ENCODE measurements around the gene JAG1.
"Not testable (repeated sequence)": the region's sequence is repeated elsewhere in the genome, so short reads cannot be mapped to it uniquely, and the experiment has no call there.

Gene JAG1

DNA sequence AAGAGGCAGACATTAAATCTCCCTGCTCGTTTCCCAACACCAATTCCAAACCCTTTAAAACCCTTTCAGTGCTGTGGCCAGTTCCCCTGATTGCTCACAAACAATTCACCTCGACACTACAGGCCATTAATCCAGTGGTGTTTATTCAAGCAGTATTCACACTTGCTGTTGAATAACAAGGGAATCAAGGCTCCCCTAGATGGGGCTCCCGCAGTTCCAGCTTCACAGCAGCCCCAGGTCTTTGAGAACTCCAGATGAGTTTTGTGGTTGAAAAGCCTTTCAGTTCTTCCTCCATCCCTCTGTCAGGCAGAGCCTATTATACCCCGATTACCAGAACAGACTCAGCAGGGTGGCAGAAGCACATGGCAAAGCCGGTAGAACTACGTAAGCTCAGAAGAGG, 36.2 kb downstream of the JAG1 start:
- DNase-seq (ENCODE audit: low read depth, low spot score) = peak; percentile 51

DNA sequence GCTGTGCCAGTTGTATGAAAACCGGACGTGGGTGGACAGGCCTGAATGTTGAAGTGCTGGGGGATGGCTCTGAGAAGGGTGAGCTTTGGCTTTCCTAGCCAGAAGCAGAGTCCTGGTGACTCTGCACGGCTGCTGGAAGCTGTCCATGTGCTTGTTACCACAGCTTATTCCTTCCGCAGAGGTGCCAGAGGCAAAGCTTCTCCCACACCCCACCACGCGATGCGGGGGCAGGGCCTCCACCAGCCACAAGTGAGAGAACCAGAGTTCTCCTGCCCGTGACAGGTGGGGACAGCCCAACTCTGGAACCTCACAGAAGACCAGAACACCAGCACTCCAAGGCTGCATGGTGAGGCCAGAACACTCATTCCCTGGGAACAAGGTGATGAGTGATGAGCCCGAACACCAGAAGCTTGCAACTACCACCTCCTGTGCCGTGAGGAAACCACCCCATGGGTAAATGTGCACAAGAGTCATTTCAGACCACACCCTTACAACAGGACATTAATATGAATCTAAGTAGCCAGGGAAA, 36.7 kb downstream of the JAG1 start:
- DNase-seq (ENCODE audit: low read depth, low spot score) = peak; percentile 89

DNA sequence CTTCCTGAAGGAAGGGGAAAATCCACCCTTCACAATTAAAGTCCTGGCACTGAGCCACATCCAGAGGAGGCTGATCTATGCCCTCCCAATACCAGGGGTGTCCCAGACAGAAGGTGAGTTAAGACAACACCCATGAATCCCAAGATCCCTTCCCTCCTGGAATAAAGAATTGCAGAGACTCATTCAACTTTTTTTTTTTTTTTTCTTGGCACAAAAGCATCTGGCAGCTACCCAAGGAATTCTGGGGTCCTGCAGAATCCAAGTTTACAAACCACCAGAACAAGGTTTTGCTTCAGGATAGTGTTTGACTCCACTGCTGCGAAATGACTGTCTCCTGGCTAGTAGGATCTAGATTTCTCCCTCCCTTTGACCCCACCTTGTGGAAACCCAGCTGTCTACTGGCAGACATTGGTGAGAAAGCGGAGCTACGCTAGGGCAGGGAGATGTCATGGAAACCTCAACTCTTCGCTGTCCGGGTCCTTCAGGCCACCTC, 37.4 kb downstream of the JAG1 start:
- DNase-seq (ENCODE audit: low read depth, low spot score) = peak; percentile 85

DNA sequence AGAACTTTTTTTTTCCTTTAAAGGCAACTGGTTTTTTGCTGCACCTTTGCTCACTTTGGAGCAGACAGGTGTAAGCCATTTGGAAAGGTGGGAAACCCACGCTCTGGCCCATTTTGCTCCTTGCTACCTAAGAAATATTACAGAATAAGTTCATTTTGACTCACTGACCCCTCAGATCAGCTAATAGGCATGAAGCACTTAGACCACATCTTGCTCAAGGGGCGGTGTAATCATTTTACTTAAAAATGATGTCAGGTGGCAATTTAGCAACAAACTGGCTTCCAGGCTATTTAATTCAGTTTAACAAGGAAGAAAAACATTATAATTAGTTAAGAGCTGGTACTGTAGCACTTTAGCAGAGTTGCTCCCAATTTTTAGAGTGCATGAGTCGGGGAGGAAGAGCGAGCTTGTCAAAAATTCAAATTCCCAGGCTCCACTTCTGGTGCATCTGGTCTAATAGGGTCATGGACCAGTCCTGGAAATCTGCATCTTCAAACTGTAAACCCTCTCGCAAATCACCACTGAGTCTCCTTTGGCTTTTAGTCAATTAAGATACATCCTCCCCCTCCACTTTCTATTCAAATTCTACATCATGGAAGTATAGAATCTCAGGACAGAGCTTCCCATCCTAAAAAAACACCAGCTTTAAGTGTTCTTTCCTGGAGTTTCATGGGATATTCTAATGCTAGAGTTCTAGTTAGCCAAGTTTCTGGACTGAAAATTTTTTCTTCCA, 38.2 kb downstream of the JAG1 start:
- no peak for DNase-seq (ENCODE audit: low read depth, low spot score)

DNA sequence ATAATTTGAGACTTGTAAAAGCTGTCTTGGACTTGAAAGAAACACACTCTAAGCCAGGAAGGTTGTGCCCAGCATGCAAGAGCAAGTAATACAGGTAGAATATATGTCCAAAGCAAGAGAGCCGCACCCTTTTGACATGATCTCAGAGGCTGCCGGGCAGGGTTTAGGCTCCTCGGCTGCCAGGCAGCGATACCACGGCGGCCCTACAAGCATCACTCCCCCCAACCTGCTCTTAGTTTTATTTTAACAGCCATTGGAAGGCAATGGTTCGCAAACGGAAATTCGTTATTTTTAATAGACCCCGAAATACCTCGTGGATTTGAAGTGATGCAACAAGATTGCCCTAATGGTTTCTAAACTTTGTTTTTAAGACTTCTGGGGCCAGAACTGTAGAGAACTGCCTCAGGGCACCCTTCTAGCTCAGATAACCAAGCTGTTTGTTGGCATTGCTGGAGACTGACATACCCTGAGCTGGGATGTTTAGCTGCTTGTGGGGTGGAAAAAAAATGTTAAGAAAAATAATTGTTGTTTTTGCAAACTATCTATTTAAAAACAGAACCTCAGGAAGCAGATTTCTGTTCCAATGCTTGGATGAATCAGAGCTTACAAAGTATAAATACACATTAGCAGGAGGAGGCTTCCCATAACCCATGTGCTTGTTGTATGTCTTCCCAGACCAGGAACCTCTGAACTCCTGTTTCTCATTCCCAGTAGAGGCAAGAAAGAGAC, 39.0 kb downstream of the JAG1 start:
- peak; percentile 44 for DNase-seq (ENCODE audit: low read depth, low spot score)

DNA sequence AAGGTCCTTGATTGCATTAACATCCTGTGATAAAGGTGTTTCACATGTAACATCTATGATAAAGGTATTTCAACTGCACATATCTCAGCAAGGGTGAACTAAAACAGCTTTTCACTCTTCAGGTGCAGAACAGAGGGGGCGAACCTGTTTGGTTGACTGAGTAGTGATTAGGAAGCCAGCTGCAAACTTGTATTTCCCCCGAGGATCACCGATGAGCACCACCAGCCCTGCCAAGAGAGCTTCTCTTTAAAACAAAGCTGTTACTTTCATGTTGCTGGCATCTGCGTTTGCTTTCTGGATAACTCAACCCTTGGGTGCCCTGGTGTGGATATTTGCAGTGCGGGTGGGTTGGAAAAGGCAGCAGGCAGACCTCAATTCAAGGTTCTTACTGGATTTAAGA, 39.6 kb downstream of the JAG1 start:
- DNase-seq (ENCODE audit: low read depth, low spot score) = no peak

DNA sequence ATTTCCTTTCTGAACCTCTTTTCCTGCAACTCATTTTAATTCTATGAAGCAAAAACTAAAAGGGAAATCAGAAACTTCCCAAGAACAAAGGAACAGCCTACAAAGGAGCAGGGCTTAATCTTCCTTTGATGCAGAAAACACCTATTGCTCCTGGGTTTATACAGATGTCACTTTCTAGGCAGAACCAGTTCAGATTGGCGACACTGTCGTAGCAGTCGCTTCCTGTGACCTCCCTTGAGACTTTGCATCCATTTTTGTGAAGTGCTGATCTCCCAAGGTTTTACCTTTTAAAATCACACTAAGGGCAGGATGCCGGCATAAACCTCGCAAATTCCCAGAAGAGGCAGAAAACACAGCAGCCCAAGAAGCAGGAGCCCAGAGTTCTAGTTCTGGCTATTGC, 40.1 kb downstream of the JAG1 start:
- DNase-seq (ENCODE audit: low read depth, low spot score) = no peak

DNA sequence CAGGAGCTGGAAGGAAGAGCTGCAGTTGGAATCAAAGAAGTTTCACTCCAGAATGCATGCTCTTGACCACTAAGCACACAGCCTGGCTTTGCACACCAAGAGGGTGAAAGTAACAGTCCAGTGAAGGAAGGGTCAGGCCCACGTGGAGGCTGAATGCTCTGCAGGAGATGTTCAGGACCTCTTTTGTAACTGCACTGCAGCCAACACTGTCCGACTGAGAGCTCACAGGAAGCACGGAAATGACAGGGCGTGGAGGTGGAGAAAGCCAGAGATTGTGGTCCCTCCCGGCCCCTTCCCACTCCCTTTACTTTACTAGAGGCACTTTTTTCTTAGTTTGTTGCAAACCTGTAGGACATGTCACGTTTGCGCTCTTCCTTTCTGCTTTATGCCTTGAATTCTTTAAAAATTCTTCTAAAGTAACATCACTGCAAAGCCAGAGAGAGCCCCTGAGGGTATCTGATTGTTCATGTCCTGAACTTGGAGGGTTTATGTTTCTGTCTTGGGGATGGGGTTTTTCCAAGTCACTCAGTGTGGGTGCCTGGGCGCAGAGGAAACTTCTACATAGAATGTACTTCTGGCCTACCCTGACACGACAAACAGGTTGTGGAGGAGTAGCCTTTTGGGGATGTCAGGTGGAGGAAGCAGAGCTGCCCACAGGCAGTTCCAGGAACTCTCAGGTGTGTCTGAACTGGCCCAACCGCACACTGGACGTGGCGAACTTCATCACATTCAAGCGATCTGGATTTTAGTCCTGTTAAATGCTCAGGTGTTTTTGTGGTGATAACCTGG, 40.9 kb downstream of the JAG1 start:
- no peak for DNase-seq (ENCODE audit: low read depth, low spot score)

DNA sequence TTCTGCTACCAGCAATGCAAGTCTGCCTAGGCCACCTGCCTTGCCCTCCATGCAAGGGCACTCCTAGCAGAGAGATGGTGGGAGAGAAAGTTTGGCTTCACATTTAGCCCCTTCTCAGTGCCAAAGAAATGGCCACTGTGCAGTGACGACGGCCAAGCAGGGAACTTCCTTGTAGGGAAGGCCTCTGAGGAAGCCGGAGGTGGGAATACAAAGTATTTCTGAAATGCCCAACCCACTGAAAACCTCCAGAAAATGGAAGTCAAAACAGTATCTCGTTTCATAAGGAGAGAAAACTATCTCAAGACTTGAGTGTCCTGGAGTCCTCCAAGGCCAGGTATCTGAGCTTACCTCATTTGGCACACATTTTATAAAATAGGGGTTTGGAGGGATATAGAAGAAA, 42.7 kb downstream of the JAG1 start:
- DNase-seq (ENCODE audit: low read depth, low spot score) = no peak

DNA sequence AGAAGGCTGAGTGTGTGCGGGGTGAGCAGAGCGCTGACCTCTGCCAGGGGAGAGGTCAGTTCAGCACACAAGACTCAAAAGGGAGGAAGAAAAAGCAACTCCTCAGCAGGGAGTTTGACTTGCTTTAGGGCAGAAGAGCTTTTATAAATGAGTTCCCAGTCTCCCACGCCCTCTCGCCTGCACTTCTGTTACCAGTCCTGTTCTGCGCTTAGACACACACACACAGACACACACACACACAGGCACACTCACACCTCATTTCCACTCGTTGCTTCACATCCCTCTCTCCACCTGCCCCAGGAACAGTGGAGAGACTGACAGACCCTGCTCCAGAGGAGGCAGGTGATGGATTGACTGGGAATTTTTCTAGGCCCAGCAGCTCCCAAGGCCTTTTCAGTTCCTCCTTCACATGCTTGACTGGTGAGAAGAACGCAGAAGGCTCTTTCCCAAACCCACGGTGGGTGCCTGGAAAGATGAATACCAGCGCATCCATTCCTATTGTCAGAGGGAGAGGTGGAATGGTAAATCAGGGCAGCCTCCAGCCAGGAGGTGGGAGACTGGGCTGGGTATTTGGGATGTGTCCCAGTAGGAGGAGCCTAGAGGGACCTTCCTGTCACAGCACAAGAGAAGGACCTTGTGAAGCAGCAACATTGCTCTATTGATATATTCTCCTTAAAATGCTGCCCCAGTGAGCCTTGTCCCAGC, 43.7 kb downstream of the JAG1 start:
- no peak for DNase-seq (ENCODE audit: low read depth, low spot score)

DNA sequence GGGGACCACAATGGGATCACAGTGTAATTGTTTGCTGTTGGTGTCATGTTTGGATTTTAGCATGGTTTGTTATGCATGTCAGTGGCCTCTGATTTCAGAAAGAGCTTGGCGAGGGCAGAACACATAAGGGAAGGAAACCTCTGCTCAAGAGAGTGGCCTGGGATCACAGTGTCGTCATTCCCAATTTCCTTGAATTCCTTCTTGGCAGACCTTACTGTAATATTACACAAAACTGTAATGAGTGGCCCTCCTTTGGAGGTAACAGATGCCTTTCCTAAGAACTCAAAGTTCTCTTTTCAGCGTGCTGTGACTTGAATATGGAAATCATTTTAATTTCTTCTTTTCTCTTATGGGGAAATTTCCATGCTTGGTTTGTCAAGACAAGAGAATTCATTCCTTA, 46.9 kb downstream of the JAG1 start:
- no peak for DNase-seq (ENCODE audit: low read depth, low spot score)

DNA sequence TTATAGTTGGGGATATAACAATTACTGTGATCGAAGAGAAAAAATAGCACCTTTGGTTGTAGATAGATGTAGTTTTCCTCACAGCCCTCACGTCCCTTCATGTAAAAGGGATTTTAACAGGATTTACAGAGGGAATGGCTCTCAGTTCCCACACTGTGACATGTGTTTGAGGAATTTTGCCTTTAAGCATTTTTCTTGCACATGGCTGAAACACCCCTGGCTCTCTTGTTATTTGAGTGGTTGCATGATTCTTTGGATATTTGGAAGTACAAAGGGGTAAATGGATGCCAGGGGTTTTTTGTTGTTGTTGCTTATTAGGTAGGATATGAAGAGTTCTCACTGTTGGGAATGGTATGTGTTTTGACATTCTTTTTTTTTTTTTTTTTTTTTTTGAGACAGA, 48.2 kb downstream of the JAG1 start:
- no peak for DNase-seq (ENCODE audit: low read depth, low spot score)

DNA sequence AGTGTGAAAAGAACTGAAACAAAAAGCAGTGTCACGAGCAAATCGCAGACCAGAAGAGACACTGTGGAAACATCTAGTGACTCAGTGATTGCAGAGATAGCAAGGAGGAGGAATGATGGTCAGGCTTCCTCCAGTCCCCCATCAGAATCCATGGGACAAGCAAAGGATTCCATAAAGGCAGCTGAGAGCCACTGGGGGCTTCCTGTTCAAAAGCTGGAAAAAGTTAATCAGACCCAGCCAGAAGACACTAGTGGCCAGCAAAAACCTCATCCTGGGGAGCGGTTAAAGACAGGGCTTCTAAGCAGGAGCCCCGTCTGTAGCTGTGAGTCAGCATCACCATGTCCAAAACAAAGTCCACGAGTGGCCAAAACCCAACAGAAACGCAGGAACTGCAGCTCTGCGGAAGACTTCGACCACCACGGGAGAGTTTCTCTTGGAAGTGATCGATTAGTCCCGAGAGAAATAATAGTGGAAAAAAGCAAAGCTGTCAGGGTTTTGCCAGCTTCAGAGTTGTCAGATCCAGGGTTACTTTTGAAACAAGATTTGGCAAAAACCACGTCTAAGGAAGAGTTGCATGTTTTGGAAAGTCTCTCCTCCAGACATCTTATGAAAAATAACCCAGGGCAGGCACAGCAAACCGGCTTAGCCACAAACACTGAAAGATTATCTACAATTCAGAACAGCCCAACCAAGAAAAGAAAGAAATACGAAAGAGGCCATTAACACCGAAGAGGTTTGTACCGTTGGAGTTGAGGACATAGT, 51.0 kb downstream of the JAG1 start:
- peak; percentile 71 for DNase-seq (ENCODE audit: low read depth, low spot score)

DNA sequence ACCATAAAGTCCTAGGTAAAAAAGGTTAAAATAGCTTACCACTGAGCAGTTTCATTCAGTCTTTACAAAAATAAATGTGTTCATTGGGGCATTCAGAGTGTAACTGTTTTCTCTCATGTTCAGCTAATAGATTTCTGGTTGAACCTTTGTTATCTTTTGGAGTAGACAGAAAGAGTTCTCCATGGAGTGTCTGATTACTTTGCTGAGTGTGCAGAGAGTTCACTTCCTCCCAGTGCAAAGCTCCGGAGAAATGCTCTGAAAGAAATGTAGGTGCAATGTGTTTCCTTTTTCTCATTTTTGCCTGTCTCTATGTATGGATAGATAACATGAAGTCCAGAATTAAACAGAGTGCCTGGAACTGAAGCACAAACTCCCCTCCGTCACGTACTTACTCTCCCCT, 52.6 kb downstream of the JAG1 start:
- no peak for DNase-seq (ENCODE audit: low read depth, low spot score)

DNA sequence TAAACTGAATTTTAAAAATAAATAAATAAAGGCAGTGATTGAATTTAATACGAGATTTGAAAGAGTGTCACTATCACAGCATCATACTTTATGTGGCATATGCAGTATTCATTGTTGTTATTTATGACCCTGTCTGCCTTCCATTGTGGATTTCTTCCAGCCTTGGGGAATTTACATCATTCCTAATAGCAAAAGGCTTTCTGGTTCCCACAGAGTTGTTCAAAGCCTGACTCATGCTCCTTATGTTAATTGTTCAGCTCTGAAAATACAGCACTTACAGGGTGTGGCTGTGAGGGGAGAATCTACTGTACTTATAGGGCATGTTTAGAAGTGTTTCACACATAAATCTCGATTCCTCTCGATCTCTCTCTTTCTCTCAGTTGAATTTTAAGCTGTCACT, 54.4 kb downstream of the JAG1 start:
- peak; percentile 93 for DNase-seq (ENCODE audit: low read depth, low spot score)

DNA sequence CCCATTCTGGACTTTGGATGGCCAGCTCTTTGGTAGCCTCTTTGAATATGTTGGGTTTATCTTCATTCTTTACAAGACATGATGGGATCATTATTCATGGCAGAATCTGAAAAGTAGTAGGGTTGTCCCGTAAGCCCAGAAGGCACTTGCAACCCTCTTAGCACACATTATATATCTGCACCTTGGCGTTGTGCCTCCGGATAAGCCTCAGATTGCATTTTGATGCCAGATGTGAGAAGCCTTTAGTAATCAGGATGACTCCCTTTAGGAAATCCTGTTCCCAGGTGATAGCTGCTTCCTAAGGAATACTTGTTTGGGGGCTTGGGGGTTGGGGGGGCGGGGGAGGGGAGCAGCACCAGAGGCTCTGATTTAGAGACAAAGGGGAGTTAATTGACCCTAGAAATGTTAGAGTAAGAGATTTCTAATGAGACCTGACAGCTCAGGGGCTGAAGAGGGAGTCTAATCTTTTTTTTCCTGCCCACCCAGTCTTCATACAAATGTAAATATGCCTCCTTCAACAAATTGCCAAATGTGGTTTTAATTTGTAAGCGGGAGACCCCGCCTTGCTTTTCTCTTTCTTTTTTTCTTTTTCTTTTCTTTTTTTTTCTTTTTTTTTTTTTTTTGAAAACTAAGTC, 55.1 kb downstream of the JAG1 start:
- no peak for DNase-seq (ENCODE audit: low read depth, low spot score)

DNA sequence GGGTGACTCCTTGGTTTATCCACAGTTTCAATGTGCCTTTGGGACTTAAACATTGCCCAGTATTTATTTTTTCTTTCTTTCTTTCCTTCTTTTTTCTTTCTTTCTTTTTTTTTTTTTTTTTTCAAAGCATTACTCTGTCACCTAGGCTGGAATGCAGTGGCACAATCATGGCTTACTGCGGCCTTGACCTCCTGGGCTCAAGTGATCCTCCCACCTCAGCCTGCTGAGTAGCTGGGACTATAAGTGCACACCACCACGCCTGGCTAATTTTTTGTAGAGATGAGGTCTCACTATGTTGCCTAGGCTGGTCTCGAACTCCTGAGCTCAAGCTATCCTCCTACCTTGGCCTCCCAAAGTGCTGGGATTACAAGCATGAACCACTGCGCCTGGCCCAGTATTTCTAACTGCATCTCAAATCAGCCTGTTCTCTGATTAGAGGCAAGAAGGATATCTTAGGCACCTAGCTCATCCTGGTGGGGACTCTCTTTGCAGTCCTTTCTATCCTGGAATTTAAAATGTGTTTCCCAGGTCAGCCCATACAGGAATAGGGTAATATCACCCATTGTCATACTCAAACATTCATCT, 56.2 kb downstream of the JAG1 start:
- not testable (repeated sequence) for DNase-seq (ENCODE audit: low read depth, low spot score)

DNA sequence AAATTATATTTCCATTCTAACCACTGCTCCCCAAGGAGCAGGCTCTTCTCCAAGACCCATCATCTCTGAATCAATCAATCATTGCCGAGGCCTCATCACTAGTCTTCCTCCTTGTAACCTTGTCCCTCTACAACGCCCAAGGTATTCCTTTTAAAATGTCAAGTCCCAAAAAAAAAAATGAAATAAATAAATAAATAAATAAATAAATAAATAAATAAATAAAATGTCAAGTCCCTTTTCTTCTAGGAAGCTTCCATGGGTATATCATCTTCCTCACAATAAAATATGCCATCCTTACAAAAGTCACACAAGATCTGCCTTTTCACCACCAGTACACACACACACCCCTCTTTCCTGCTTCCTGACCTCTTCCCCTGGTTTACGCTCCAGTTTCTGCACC, 57.6 kb downstream of the JAG1 start:
- no peak for DNase-seq (ENCODE audit: low read depth, low spot score)

DNA sequence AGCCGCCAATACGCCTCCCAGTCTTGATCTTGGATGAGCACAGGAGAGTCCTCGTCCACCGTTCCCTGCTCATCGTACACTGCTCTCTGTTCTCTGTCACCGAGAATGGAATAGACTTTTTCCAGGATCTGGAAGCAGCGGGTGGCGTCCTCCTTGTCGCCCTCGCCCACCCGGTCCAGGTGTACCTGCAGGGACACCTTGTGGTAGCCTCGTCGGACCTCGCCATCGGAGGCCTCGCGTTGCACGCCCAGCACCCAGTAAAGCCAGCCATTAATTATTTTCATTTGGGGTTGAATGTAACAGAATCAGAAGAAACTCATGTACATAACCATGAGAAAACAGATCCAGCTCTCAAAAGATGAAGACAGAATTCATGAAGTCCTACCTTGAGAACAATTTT, 59.9 kb downstream of the JAG1 start:
- no peak for DNase-seq (ENCODE audit: low read depth, low spot score)

DNA sequence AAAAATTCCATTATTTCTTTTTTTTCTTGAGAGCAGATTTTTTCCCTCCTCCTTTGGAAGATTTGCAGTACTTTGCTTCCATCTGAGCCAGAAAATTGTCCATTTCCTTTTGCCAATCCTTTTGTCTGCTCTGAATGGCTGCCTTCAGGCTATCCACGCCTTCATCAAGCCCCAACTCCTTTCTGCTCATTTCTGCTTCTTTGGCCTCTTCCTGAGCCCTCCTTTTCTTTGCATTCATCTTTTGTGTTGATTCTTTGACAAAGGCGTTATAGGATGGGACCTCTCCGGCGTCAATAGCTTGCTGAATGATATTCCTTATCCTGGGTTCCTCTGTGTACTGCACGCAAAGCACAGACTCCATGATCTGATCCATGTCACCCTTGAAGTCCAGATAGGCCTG, 60.4 kb downstream of the JAG1 start:
- DNase-seq (ENCODE audit: low read depth, low spot score) = not testable (repeated sequence)

All from astrocyte of the hippocampus (primary cell).